ENCODE measurements around the gene GRHL3. TPM values are rescaled to one million over a fixed set of nuclear protein-coding genes. Genes with fewer than 3 reads are reported as not detected.

Gene GRHL3
- total RNA-seq, 1 experiment from 2014 or later = 8.9 TPM

GRCh38 chr1:24383381-24383940 lies 64.3 kb downstream of the GRHL3 start:
- DNase-seq (ENCODE audit: unreplicated experiment) = no peak
- intact Hi-C loops (cut with micrococcal nuclease) = no loop called here
- CTCF ChIA-PET = interaction anchor here (0.5 to 5.7 kb wide), 8 partner anchors 10 to 404 kb away, joined by 3 to 101 read pairs (median 4); partner anchors contain the start of gene SRSF10
- Mint-ChIP-seq H3K4me1 (ENCODE audit: insufficient read depth, unreplicated experiment) (peaks cover 72% of the 10 kb centered on the region), H3K27me3 (ENCODE audit: insufficient read depth, unreplicated experiment) (no peaks in the 10 kb centered on the region), H3K9me3 (ENCODE audit: unreplicated experiment) (no peaks in the 10 kb centered on the region), H3K4me3 (ENCODE audit: unreplicated experiment) (no peak overlapping the region), H3K36me3 (ENCODE audit: insufficient read depth, unreplicated experiment) (no peaks in the 10 kb centered on the region), H3K27ac (ENCODE audit: low read depth, unreplicated experiment) (no peak overlapping the region)
- no peak for TF ChIP-seq CTCF (IDR thresholded peaks at IDR 0.05; ENCODE audit: unreplicated experiment)
- POLR2A ChIA-PET = interaction anchor here (0.8 to 10.1 kb wide), 12 partner anchors 8 to 182 kb away, joined by 3 to 78 read pairs (median 7); partner anchors contain the start of gene GRHL3
- no TSS peak for BruUV-seq (replicated peaks)

GRCh38 chr1:24384251-24385090 lies 65.3 kb downstream of the GRHL3 start:
- DNase-seq (ENCODE audit: unreplicated experiment) = peak; percentile 85
- no peaks in the 10 kb centered on the region for H3K27me3 Mint-ChIP-seq (ENCODE audit: insufficient read depth, unreplicated experiment)
- H3K9me3 Mint-ChIP-seq (ENCODE audit: unreplicated experiment) = no peaks in the 10 kb centered on the region
- H3K27ac Mint-ChIP-seq (ENCODE audit: low read depth, unreplicated experiment) = peak overlapping the region; percentile 84
- no peaks in the 10 kb centered on the region for H3K36me3 Mint-ChIP-seq (ENCODE audit: insufficient read depth, unreplicated experiment)
- peaks cover 66% of the 10 kb centered on the region for H3K4me1 Mint-ChIP-seq (ENCODE audit: insufficient read depth, unreplicated experiment)
- BruUV-seq (replicated peaks) = no TSS peak
- TF ChIP-seq CTCF (IDR thresholded peaks at IDR 0.05; ENCODE audit: unreplicated experiment) = no peak
- intact Hi-C loops (cut with micrococcal nuclease) = no loop called here
- ChIA-PET POLR2A (interaction anchor here (0.8 to 3.7 kb wide), 14 partner anchors 9 to 593 kb away, joined by 3 to 19 read pairs (median 4); partner anchors contain the start of gene GRHL3), CTCF (interaction anchor here (0.6 to 5.7 kb wide), 12 partner anchors 9 to 273 kb away, joined by 3 to 101 read pairs (median 4); partner anchors contain the start of gene MYOM3)
- no peak overlapping the region for H3K4me3 Mint-ChIP-seq (ENCODE audit: unreplicated experiment)

- BruUV-seq (replicated peaks) = no TSS peak
- no peak overlapping the region for H3K4me3 Mint-ChIP-seq (ENCODE audit: unreplicated experiment)
- no peaks in the 10 kb centered on the region for H3K9me3 Mint-ChIP-seq (ENCODE audit: unreplicated experiment)
- H3K27me3 Mint-ChIP-seq (ENCODE audit: insufficient read depth, unreplicated experiment) = no peaks in the 10 kb centered on the region
- peaks cover 66% of the 10 kb centered on the region for H3K4me1 Mint-ChIP-seq (ENCODE audit: insufficient read depth, unreplicated experiment)
- peak overlapping the region; percentile 84 for H3K27ac Mint-ChIP-seq (ENCODE audit: low read depth, unreplicated experiment)
- peak; percentile 79 for DNase-seq (ENCODE audit: unreplicated experiment)
- peak; percentile 53 for TF ChIP-seq CTCF (IDR thresholded peaks at IDR 0.05; ENCODE audit: unreplicated experiment)
- peaks cover 6% of the 10 kb centered on the region for H3K36me3 Mint-ChIP-seq (ENCODE audit: insufficient read depth, unreplicated experiment)
- ChIA-PET CTCF (interaction anchor here (0.5 to 5.7 kb wide), 16 partner anchors 20 to 370 kb away, joined by 3 to 101 read pairs (median 4); partner anchors contain the start of gene MYOM3), POLR2A (interaction anchor here (0.6 to 4.1 kb wide), 13 partner anchors 24 to 235 kb away, joined by 3 to 20 read pairs (median 5); partner anchors contain the start of gene GRHL3)
- intact Hi-C loops (cut with micrococcal nuclease) = no loop called here
These were observed 66.2 kb downstream of the GRHL3 start for GRCh38 chr1:24385160-24385940.
